Mucosa of rectum (tissue), 2 donors: Measurements from ENCODE around the gene SLC4A1.
"Not testable (repeated sequence)": the region's sequence is repeated elsewhere in the genome, so short reads cannot be mapped to it uniquely, and the experiment has no call there.

Source experiments
- H3K27ac ChIP-seq, 2 donors: one replicate each; pipeline ENCODE4 v1.7.0; 2013; ENCODE audit warnings: inconsistent platforms in 2 of 2, low read depth in 2 of 2, low read length in 2 of 2
- H3K27me3 ChIP-seq, 2 donors: one replicate each; pipeline ENCODE4 v1.7.0; 2013; ENCODE audit warnings: low read length in 2 of 2; ENCODE audit not compliant: control insufficient read depth in 2 of 2, insufficient read depth in 2 of 2
- H3K36me3 ChIP-seq, 2 donors: one replicate each; pipeline ENCODE4 v1.7.0; 2013; ENCODE audit warnings: low read length in 2 of 2; ENCODE audit not compliant: control insufficient read depth in 2 of 2, insufficient read depth in 2 of 2
- H3K4me1 ChIP-seq, 2 donors: one replicate each; pipeline ENCODE4 v1.7.0; 2013; ENCODE audit warnings: low read length in 2 of 2, mild to moderate bottlenecking in 1 of 2; ENCODE audit not compliant: control insufficient read depth in 2 of 2, insufficient read depth in 2 of 2
- H3K4me3 ChIP-seq, 2 donors: one replicate each; pipeline ENCODE4 v1.7.0; 2013; ENCODE audit warnings: low read length in 2 of 2
- H3K9ac ChIP-seq, 2 donors: one replicate each; pipeline ENCODE4 v1.7.0; 2013; ENCODE audit warnings: low read length in 2 of 2, low read depth in 1 of 2, mild to moderate bottlenecking in 1 of 2
- H3K9me3 ChIP-seq, 2 donors: one replicate each; pipeline ENCODE4 v1.7.0; 2013; ENCODE audit warnings: low read length in 2 of 2; ENCODE audit not compliant: control insufficient read depth in 2 of 2
- donor health status: healthy.
- donor health status: Normal muscosa, but diverticular disease.

The SLC4A1 gene

DNA sequence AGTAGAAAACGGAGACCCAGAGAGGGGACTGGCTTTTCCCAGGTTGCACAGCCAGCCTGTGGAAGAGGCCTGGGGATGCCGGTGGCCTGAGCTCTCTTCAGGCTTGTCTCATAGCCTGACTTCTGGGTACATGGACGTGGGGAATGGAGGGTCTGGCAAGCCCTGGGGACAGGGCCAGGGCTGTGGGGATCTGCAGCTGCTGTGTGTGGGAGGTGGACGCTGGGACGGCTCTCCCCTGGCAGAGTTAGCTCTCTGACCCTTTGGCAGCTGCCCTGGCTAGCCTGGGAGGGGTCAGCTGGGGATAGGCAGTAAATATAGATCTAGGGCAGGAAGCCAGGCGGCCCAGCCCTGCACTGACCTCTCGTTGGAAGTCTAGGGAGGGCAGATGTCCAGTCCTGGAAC is 20.5 kb downstream of the SLC4A1 start:
- Histone ChIP-seq H3K4me1 (peaks cover 8 to 24% of the 10 kb centered on the region in 2 donors), H3K9me3 (no peaks in the 10 kb centered on the region), H3K27me3 (no peaks in the 10 kb centered on the region), H3K9ac (no peak overlapping the region), H3K27ac (no peak overlapping the region), H3K36me3 (no peaks in the 10 kb centered on the region), H3K4me3 (no peak overlapping the region)

DNA sequence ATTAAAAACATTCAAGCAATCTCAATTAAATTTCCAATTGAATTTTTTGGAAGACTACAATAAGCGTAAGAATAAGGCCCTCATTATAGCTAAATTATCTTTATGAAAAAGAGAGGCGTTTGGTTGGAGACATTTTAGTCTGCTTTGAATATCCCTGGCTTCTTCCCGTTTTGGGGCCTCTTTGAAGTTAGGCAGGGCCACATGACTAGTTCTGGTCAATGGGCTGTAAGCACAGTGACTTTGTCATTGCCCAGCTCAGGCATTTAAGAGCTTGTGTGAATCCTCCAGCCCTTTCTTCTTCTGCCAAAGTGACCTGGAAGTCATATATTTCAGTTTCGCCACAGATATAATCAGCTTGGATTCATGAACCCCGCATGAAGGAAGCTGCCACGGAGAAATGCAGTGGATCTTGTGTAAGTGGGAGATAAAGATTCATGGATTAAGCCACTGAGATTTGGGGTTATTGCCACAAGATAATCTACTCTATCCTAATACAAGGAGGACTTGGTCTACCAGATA is 26.8 kb downstream of the SLC4A1 start:
- Histone ChIP-seq H3K9me3 (no peaks in the 10 kb centered on the region), H3K4me1 (peaks cover 7% of the 10 kb centered on the region in 2 donors), H3K27me3 (no peaks in the 10 kb centered on the region), H3K4me3 (no peak overlapping the region), H3K9ac (no peak overlapping the region), H3K27ac (no peak overlapping the region), H3K36me3 (no peaks in the 10 kb centered on the region)

DNA sequence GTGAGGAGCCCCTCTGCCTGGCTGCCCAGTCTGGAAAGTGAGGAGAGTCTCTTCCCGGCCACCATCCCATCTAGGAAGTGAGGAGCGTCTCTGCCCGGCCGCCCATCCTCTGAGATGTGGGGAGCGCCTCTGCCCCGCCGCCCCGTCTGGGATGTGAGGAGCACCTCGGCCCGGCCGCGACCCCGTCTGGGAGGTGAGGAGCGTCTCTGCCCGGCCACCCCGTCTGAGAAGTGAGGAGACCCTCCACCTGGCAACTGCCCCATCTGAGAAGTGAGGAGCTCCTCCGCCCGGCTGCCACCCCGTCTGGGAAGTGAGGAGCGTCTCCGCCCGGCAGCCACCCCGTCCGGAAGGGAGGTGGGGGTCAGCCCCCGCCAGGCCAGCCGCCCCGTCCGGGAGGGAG is 30.0 kb downstream of the SLC4A1 start:
- not testable (repeated sequence) for H3K9ac ChIP-seq, H3K27me3 ChIP-seq, H3K4me1 ChIP-seq, H3K36me3 ChIP-seq, H3K4me3 ChIP-seq, H3K27ac ChIP-seq, H3K9me3 ChIP-seq

DNA sequence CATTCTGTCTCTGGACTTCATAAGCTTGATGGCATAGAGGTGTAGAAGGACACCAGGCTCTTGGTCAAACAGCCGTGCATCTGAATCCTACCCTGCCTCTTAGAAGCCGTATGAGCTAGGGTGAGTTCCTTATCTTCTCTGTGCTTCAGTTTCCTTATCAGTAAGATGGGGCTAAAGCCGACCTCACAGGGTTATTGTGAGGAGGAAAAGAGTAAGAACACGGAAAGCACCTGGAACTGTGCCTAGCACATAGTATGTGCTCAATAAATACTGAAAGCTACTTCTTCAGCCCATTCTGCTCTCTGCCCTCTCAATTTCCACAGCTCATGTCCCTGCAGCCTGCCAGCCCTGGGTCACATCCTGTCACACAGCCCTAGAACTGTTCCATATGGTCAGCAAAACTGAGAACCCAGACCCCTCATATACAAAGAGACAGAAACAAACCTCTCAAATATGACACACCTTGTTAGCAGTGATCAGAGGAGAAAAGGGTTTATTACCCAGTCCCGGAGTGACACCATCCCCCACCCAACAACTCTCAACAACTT is 31.4 kb downstream of the SLC4A1 start:
- no peaks in the 10 kb centered on the region for H3K9me3 ChIP-seq
- H3K36me3 ChIP-seq = no peaks in the 10 kb centered on the region
- H3K27me3 ChIP-seq = no peaks in the 10 kb centered on the region
- H3K4me3 ChIP-seq = no peak overlapping the region
- H3K9ac ChIP-seq = no peak overlapping the region
- no peaks in the 10 kb centered on the region for H3K4me1 ChIP-seq
- no peak overlapping the region for H3K27ac ChIP-seq

DNA sequence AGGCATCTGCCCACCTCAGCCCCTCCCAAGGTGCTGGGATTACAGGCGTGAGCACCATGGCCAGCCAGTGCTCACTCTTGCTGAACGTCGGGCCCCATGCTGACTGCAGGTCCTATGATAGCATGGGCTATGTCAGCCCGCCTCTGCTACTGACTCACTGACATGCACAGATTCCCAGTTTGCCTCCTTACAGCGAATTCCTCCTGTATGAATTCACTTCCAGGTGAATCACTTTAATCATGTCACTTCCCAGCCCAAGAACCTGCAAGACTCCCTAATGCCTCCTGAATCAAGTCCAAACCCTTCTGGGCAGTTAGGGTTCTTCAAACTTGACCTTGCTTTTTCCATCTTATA is 32.4 kb downstream of the SLC4A1 start:
- Histone ChIP-seq H3K4me3 (no peak overlapping the region), H3K9me3 (no peaks in the 10 kb centered on the region), H3K27ac (no peak overlapping the region), H3K4me1 (no peaks in the 10 kb centered on the region), H3K27me3 (no peaks in the 10 kb centered on the region), H3K9ac (no peak overlapping the region), H3K36me3 (no peaks in the 10 kb centered on the region)

DNA sequence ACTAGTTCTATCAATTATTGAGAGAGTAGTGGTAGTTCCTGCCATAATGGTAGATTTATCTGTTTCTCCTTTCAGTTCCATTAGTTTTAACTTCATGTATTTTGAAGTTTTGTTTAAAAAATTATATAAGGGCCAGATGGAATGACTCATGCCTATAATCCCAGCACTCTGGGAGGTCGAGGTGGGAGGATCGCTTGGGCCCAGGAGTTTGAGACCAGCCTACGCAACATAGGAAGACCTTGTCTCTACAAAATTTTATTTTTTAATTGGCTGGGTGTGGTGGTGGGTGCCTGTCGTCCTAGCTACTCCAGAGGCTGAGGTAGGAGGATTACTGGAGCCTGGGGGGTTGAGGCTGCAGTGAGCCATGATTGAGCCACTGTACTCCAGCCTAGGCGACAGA is 34.4 kb downstream of the SLC4A1 start:
- Histone ChIP-seq H3K4me3 (no peak overlapping the region), H3K9me3 (no peaks in the 10 kb centered on the region), H3K4me1 (no peaks in the 10 kb centered on the region), H3K27ac (no peak overlapping the region), H3K27me3 (no peaks in the 10 kb centered on the region), H3K36me3 (no peaks in the 10 kb centered on the region), H3K9ac (no peak overlapping the region)

DNA sequence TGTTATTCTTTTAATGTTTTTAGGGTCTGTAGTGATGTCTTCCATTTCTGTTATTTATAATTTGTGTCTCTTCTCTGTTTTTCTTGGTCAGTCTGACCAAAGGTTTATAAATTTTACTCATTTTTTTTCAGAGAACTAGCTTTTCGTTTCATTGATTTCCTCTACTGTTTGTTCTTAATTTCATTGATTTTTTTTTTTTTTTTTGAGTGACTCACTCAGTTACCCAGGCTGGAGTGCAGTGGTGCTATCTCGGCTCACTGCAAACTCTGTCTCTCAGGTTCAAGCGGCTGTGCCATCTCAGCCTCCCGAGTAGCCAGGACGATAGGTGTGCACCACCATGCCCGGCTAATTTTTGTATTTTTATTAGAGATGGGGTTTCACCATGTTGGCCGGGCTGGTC is 35.9 kb downstream of the SLC4A1 start:
- no peaks in the 10 kb centered on the region for H3K4me1 ChIP-seq
- no peaks in the 10 kb centered on the region for H3K36me3 ChIP-seq
- H3K9ac ChIP-seq = no peak overlapping the region

DNA sequence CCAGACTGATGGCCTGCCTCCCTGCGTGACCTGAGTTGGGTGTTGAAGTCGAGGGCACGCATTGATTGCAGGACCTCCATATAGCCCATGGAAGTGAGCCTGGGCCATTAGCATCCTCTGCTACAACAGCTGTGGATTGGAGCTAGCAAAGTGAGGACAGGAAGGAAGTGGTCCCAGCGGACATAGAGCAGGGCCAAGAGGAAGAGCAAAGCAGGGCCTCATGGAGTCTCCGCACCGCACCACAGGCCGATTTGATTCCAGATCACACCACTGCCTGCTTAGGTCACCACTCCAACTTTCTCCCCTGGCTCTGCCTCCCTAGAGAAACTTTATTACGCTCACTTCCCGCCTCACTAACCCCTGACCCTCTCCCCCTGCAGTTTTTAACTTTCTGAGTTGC is 37.8 kb downstream of the SLC4A1 start:
- Histone ChIP-seq H3K9me3 (no peaks in the 10 kb centered on the region), H3K4me3 (no peak overlapping the region), H3K27me3 (no peaks in the 10 kb centered on the region), H3K27ac (no peak overlapping the region), H3K4me1 (no peaks in the 10 kb centered on the region), H3K9ac (no peak overlapping the region), H3K36me3 (no peaks in the 10 kb centered on the region)

More for the DNA sequence above, 35.9 kb downstream of the SLC4A1 start:
- H3K27me3 ChIP-seq = no peaks in the 10 kb centered on the region
- H3K9me3 ChIP-seq = no peaks in the 10 kb centered on the region
- no peak overlapping the region for H3K27ac ChIP-seq
- no peak overlapping the region for H3K4me3 ChIP-seq

DNA sequence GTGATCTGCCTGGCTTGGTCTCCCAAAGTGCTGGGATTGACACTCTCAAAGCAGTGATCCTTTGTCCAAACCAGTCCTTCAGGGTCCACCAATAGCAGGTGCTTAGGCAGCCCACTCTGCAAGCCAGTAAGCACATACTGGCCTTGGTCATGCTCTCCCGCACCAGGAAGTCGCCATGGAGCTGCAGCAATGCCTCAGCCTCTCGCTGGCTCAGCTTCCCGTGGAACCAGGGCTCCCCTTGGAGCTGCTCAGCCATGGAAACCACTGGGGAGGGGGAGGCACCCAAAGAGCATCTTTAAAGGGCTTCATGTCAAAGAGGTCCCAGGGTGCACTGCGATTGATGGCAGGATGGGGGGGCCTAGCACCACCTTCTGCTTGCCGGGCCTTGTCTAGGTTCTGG is 38.8 kb downstream of the SLC4A1 start:
- Histone ChIP-seq H3K4me1 (no peaks in the 10 kb centered on the region), H3K4me3 (no peak overlapping the region), H3K27me3 (no peaks in the 10 kb centered on the region), H3K27ac (no peak overlapping the region), H3K9ac (no peak overlapping the region), H3K36me3 (no peaks in the 10 kb centered on the region), H3K9me3 (no peaks in the 10 kb centered on the region)

DNA sequence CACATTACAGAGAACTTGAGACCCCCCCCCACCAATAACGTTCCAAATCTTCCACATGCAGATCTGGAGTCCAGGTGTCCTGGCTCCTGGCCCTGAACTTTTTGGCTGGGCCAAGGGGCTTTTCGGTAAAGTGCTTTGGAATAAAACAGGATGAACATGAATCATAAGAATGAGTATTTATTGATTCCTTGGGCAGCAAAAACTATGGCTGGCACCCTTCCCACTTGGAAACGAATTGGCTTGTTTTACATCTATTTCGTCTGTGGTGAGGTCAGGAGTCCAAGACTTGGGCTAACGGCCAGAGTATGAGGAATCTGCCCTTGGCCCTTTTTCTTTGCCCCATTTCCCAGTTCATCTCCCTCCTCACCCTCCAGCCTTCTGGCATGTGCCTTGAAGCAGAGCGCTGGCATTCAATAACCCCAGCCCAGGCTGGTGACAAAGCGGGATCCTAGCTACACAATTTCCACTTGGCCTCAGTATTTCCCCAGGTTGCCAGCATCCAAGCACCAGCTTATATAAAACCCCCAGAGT is 44.3 kb downstream of the SLC4A1 start:
- no peak overlapping the region for H3K4me3 ChIP-seq
- no peaks in the 10 kb centered on the region for H3K9me3 ChIP-seq
- no peaks in the 10 kb centered on the region for H3K27me3 ChIP-seq
- peaks cover 17 to 18% of the 10 kb centered on the region in 2 donors for H3K4me1 ChIP-seq
- H3K36me3 ChIP-seq = no peaks in the 10 kb centered on the region
- no peak overlapping the region for H3K27ac ChIP-seq
- no peak overlapping the region for H3K9ac ChIP-seq
